Activated CD4-positive, alpha-beta T cell treated with anti-CD3 and anti-CD28 coated beads, Interleukin-2, amount 50 U/mL, for 4 hours (primary cell): ENCODE measurements around the gene SELPLG.
A peak's percentile ranks its signal among the peaks of the same experiment; 100 is the strongest.

Source experiments
- DNase-seq, 2 experiments: peaks; one replicate each; pipeline ENCODE4 v3.0.0-alpha.2; 2020

Gene SELPLG

GRCh38 chr12:108618079-108618952, 15.4 kb downstream of the SELPLG start:
- DNase-seq: peak; percentile 68 to 69

- peak; percentile 75 to 82 for DNase-seq
Measured at GRCh38 chr12:108616941-108617858, 16.5 kb downstream of the SELPLG start.

- no peak for DNase-seq
Measured at GRCh38 chr12:108616359-108616758, 17.3 kb downstream of the SELPLG start.

GRCh38 chr12:108615918-108616317, 17.8 kb downstream of the SELPLG start:
- DNase-seq: no peak

GRCh38 chr12:108614639-108615038, 19.1 kb downstream of the SELPLG start:
- DNase-seq: no peak

GRCh38 chr12:108614041-108614440, 19.7 kb downstream of the SELPLG start:
- no peak for DNase-seq

- no peak for DNase-seq
Measured at GRCh38 chr12:108613548-108613947, 20.1 kb downstream of the SELPLG start.

DNA sequence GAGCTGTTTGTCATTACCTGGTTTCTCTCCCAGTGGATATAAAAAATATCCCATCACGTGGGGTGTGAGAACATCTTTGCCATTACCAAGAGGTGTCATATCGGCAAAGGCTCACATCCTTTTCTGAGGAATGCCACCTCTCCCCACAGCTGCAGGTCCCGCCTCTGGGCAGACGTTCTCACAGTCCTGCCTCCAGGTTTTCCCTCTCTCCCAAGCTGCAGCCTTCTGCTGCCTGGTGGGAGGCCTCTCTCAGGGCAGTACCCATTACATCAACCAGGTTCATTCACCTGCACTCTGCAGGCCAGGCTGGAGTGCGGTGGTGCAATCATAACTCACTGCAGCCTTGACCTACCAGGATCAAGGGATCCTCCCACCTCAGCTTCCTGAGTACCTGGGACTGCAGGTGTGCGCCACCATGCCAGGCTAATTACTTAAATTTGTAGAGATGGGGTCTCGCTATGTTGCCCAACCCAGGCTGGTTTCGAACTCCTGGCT, 20.9 kb downstream of the SELPLG start:
- no peak for DNase-seq

GRCh38 chr12:108611884-108612415, 21.7 kb downstream of the SELPLG start:
- peak; percentile 52 to 57 for DNase-seq

- no peak for DNase-seq
Measured at GRCh38 chr12:108610856-108611605, 22.7 kb downstream of the SELPLG start.

- DNase-seq: no peak
Measured at GRCh38 chr12:108610336-108610815, 23.3 kb downstream of the SELPLG start.

GRCh38 chr12:108609537-108610335, 24.0 kb downstream of the SELPLG start:
- DNase-seq: no peak

GRCh38 chr12:108608616-108609015, 25.1 kb downstream of the SELPLG start:
- DNase-seq: no peak

DNA sequence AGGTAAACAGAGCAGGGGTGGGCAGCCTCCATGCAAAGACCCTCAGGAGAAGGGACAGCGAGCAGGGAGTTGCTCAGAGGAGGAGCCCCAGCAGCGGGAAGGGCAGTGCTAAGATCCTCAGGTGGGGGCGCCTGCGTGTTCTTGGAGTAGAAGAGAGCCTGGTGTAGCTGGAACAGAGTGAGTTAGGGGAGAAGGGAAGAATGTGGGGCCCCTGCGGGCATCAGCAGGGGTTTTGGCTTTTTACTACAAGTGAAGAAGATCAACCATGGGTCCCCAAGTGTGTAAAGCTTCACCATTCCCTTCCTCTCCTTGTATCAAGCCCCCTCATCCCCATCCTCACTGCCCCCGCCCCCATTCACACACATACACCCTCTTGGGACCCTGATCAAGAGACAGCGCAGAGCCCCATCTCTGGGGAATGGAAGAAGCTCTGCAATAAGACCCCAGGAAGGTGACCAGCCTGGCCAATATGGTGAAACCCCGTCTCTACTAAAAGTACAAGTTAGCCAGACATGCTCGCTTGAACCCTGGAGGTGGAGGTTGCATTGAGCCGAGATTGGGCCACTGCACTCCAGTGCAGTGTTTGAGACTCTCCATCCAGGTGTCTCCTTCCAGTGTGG, 25.6 kb downstream of the SELPLG start:
- no peak for DNase-seq

DNA sequence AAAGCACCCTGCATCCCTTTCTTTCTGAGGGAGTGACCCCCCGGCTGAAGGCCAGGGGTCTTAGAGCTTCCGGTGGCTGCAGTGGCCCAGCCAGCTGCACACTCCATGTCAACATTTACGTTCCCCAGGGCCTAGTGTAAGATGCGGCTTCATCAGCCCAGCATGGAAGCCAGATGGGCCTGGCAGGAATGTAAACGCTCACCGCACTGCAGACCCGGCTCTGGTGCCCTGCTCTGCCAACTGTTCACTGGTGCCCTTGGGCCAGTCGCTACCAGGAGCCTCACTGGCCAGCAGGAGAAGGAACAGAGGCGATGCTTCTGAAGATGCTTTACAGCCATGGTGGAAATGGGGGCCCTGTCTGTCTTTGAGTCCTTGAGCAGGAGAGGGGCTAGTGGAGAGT, 27.2 kb downstream of the SELPLG start:
- DNase-seq: no peak

DNA sequence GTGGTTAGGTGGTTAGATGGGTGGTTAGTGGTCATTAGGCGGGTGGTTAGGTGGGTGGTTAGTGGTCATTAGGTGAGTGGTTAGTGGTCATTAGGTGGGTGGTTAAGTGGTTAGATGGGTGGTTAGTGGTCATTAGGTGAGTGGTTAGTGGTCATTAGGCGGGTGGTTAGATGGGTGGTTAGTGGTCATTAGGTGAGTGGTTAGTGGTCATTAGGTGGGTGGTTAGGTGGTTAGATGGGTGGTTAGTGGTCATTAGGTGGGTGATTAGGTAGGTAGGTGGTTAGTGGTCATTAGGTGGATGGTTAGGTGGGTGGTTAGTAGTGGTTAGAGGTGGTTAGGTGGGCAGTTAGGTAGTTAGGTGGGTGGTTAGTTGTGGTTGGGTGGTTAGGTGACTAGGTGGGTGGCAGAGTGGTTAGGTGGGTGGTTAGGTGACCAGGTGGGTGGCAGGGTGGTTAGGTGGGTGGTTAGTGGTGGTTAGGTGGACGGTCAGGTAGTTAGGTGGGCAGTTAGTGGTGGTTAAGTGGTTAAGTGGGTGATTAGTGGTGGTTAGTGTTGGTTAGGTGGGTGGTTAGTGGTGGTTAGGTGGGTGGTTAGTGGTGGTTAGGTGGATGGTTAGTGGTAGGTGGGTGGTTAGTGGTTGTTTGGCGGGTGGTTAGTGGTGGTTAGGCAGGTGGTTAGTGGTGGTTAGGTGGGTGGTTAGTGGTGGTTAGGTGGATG, 27.8 kb downstream of the SELPLG start:
- DNase-seq: no peak

DNA sequence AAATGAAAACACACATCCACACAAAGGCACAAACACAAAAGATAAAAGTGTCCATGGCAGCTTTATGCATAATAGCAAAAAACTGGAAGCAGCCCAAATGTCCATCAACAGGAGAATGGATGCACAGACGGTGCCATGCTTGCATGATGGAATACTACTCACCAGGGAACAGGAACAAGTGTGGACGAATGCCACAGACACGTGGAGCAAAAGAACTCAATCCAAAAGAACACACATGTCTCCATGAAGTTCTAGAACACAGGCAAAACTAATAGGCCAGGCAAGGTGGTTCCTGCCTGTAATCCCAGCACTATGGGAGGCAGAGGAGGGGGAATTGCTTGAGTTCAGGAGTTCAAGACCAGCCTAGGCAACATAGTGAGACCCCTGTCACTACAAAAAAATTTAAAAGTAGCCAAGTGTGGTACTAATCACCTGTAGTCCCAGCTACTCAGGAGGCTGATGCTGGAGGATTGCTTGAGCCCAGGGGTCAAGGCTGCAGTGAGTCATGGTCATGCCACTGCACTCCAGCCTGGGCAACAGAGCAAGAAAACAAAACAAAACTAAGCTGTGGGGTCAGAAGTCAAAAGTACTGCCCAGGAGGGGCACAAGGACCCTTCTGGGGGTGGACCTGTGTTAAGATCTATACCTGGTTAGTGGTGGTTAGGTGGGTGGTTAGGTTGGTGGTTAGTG, 28.5 kb downstream of the SELPLG start:
- no peak for DNase-seq

GRCh38 chr12:108604208-108604941, 29.3 kb downstream of the SELPLG start:
- no peak for DNase-seq

- DNase-seq: no peak
Measured at GRCh38 chr12:108603743-108604142, 30.0 kb downstream of the SELPLG start.
